Measurements from ENCODE around the gene AJAP1. TPM values are rescaled to one million over a fixed set of nuclear protein-coding genes. Genes with fewer than 3 reads are reported as not detected.

The AJAP1 gene
- total RNA-seq, 3 donors from 2014 or later, result 0.16 to 0.66 (median 0.44) TPM

GRCh38 chr1:4630561-4630960 is 23.8 kb upstream of the AJAP1 start:
- Histone ChIP-seq H3K4me1 (no peaks in the 10 kb centered on the region), H3K36me3 (no peaks in the 10 kb centered on the region), H3K4me3 (no peak overlapping the region), H3K27ac (no peak overlapping the region), H3K9me3 (peaks cover 0 to 5% of the 10 kb centered on the region in 2 donors), H3K27me3 (peaks cover 0 to 13% of the 10 kb centered on the region in 2 donors)
- intact Hi-C loops (cut with DNase I; ENCODE audit: low total_unique reads), result no loop called here
- no peak for DNase-seq (ENCODE audit: low spot score in 2 of 2)
- TF ChIP-seq POLR2A (IDR thresholded peaks at IDR 0.05) (no peak), POLR2AphosphoS5 (IDR thresholded peaks at IDR 0.05) (no peak), CTCF (IDR thresholded peaks at IDR 0.05) (no peak)

GRCh38 chr1:4631321-4631720 is 23.1 kb upstream of the AJAP1 start:
- DNase-seq (ENCODE audit: low spot score in 2 of 2), result no peak

GRCh38 chr1:4633346-4633745 is 21.1 kb upstream of the AJAP1 start:
- Histone ChIP-seq H3K27me3 (peaks cover 0 to 10% of the 10 kb centered on the region in 2 donors), H3K9me3 (no peaks in the 10 kb centered on the region), H3K4me3 (no peak overlapping the region), H3K27ac (no peak overlapping the region), H3K36me3 (no peaks in the 10 kb centered on the region), H3K4me1 (no peaks in the 10 kb centered on the region)
- intact Hi-C loops (cut with DNase I; ENCODE audit: low total_unique reads), result no loop called here
- TF ChIP-seq POLR2AphosphoS5 (IDR thresholded peaks at IDR 0.05) (no peak), POLR2A (IDR thresholded peaks at IDR 0.05) (no peak), CTCF (IDR thresholded peaks at IDR 0.05) (no peak)
- DNase-seq (ENCODE audit: low spot score in 2 of 2), result no peak

More at GRCh38 chr1:4631321-4631720, 23.1 kb upstream of the AJAP1 start:
- H3K4me3 ChIP-seq, result no peak overlapping the region
- no peak overlapping the region for H3K27ac ChIP-seq
- H3K4me1 ChIP-seq, result no peaks in the 10 kb centered on the region
- peaks cover 0 to 4% of the 10 kb centered on the region in 2 donors for H3K9me3 ChIP-seq
- no peak for TF ChIP-seq POLR2A (IDR thresholded peaks at IDR 0.05)
- TF ChIP-seq CTCF (IDR thresholded peaks at IDR 0.05), result no peak
- no peak for TF ChIP-seq POLR2AphosphoS5 (IDR thresholded peaks at IDR 0.05)
- H3K27me3 ChIP-seq, result peaks cover 0 to 13% of the 10 kb centered on the region in 2 donors
- intact Hi-C loops (cut with DNase I; ENCODE audit: low total_unique reads), result no loop called here
- H3K36me3 ChIP-seq, result no peaks in the 10 kb centered on the region

- Histone ChIP-seq H3K27ac (no peak overlapping the region), H3K36me3 (no peaks in the 10 kb centered on the region), H3K4me1 (no peaks in the 10 kb centered on the region), H3K27me3 (peaks cover 0 to 5% of the 10 kb centered on the region in 2 donors), H3K9me3 (no peaks in the 10 kb centered on the region), H3K4me3 (no peak overlapping the region)
- TF ChIP-seq CTCF (IDR thresholded peaks at IDR 0.05) (no peak), POLR2AphosphoS5 (IDR thresholded peaks at IDR 0.05) (no peak), POLR2A (IDR thresholded peaks at IDR 0.05) (no peak)
- DNase-seq (ENCODE audit: low spot score in 2 of 2), result no peak
- intact Hi-C loops (cut with DNase I; ENCODE audit: low total_unique reads), result no loop called here
These were observed 20.1 kb upstream of the AJAP1 start for GRCh38 chr1:4634156-4634792.

GRCh38 chr1:4634793-4635406 is 19.5 kb upstream of the AJAP1 start:
- no peak for TF ChIP-seq POLR2AphosphoS5 (IDR thresholded peaks at IDR 0.05)
- no peak for DNase-seq (ENCODE audit: low spot score in 2 of 2)
- Histone ChIP-seq H3K27ac (no peak overlapping the region), H3K4me1 (no peaks in the 10 kb centered on the region), H3K36me3 (no peaks in the 10 kb centered on the region), H3K27me3 (peaks cover 0 to 5% of the 10 kb centered on the region in 2 donors), H3K4me3 (no peak overlapping the region), H3K9me3 (no peaks in the 10 kb centered on the region)
- intact Hi-C loops (cut with DNase I; ENCODE audit: low total_unique reads), result no loop called here

All from breast epithelium (tissue), 4 donors.